Suprapubic skin (tissue), 4 donors: ENCODE data around the gene TCERG1L. TPM values are rescaled to one million over a fixed set of nuclear protein-coding genes. Genes with fewer than 3 reads are reported as not detected.
"Not testable (repeated sequence)": the region's sequence is repeated elsewhere in the genome, so short reads cannot be mapped to it uniquely, and the experiment has no call there.

ENCODE experiments used
- DNase-seq, 2 donors: peaks; one replicate each; pipeline ENCODE4 v3.0.0-alpha.2; 2019; ENCODE audit warnings: low spot score in 2 of 2
- H3K27ac ChIP-seq: fragments of 200-600 bp; sonication (generic); one replicate; pipeline ENCODE4 v1.5.1; 2019
- H3K27me3 ChIP-seq: fragments of 200-600 bp; sonication (generic); one replicate; pipeline ENCODE4 v1.5.1; 2019
- H3K36me3 ChIP-seq: fragments of 200-600 bp; sonication (generic); one replicate; pipeline ENCODE4 v1.5.1; 2019
- H3K4me1 ChIP-seq: fragments of 200-600 bp; sonication (generic); one replicate; pipeline ENCODE4 v1.5.1; 2019
- H3K4me3 ChIP-seq: fragments of 200-600 bp; sonication (generic); one replicate; pipeline ENCODE4 v1.5.1; 2019; ENCODE audit warnings: mild to moderate bottlenecking
- H3K9me3 ChIP-seq: fragments of 200-600 bp; sonication (generic); one replicate; pipeline ENCODE4 v1.5.1; 2019
- EP300 ChIP-seq: sonication (generic); formaldehyde crosslinking; IDR thresholded peaks from one replicate; pipeline ENCODE4 v1.6.1; 2017; ENCODE audit warnings: antibody characterized with exemption
- POLR2A ChIP-seq, 2 donors: fragments of 450-650 bp; IDR thresholded peaks; one replicate each; pipeline ENCODE4 v1.6.1; 2017; ENCODE audit warnings: antibody characterized with exemption in 2 of 2, mild to moderate bottlenecking in 2 of 2, moderate library complexity in 2 of 2
- POLR2AphosphoS5 ChIP-seq, 3 donors: sonication (generic); formaldehyde crosslinking; IDR thresholded peaks; one replicate each; pipeline ENCODE4 v1.6.1; 2017; ENCODE audit warnings: antibody characterized with exemption in 3 of 3
- WGBS: methylation state at CpG from one replicate; pipeline ENCODE4 v1.1.5; 2018; 5-methylcytosine and 5-hydroxymethylcytosine counted together
- total RNA-seq, 4 donors: library from RNA; depleted of rRNA; stranded (reverse); fragments of >200 nt; gene quantifications; one replicate each; pipeline ENCODE4 v1.1.0, GENCODE V29; 2016
- TF ChIP-seq, protein P1 (sequence below), 2 donors: fragments of 200-600 bp in 1 of 2; fragments of 450-650 bp in 1 of 2; sonication (generic) in 1 of 2; IDR thresholded peaks; one replicate each; pipeline ENCODE4 v1.5.1; 2016 to 2019; ENCODE audit warnings: antibody characterized with exemption in 2 of 2, mild to moderate bottlenecking in 1 of 2, moderate library complexity in 1 of 2

Gene TCERG1L
- total RNA-seq, 4 donors from 2014 or later = 0.32 to 1.0 (median 0.51) TPM

DNA sequence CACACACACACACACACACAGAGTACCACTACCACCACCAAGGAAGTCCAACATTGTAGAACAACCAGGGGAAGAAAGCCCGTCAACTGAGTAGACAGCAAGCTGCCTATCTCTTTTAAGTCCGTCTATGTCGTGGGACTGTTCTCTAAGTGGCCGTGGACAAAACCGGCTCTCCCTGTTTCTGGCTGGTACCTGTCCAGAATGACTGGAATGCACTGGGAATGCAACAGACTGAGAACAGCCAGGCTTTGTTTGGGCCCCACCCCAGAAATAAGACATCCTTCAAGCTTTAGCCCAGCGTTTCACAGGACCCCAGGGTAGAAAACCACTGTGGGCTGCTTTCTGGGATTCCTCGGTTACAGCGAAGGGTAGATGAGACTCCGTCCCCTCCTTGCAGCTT lies 203.6 kb downstream of the TCERG1L start:
- peaks cover 4% of the 10 kb centered on the region for H3K9me3 ChIP-seq
- H3K36me3 ChIP-seq = no peaks in the 10 kb centered on the region
- H3K4me3 ChIP-seq = no peak overlapping the region
- no peak for DNase-seq
- 80% methylated on average over 7 of the region's 9 CpGs for WGBS
- no peak overlapping the region for H3K27ac ChIP-seq
- H3K4me1 ChIP-seq = no peaks in the 10 kb centered on the region
- no peaks in the 10 kb centered on the region for H3K27me3 ChIP-seq
- no peak for TF ChIP-seq POLR2A (IDR thresholded peaks at IDR 0.05)
- TF ChIP-seq EP300 = no peak
- TF ChIP-seq, protein P1, sequence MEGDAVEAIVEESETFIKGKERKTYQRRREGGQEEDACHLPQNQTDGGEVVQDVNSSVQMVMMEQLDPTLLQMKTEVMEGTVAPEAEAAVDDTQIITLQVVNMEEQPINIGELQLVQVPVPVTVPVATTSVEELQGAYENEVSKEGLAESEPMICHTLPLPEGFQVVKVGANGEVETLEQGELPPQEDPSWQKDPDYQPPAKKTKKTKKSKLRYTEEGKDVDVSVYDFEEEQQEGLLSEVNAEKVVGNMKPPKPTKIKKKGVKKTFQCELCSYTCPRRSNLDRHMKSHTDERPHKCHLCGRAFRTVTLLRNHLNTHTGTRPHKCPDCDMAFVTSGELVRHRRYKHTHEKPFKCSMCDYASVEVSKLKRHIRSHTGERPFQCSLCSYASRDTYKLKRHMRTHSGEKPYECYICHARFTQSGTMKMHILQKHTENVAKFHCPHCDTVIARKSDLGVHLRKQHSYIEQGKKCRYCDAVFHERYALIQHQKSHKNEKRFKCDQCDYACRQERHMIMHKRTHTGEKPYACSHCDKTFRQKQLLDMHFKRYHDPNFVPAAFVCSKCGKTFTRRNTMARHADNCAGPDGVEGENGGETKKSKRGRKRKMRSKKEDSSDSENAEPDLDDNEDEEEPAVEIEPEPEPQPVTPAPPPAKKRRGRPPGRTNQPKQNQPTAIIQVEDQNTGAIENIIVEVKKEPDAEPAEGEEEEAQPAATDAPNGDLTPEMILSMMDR (IDR thresholded peaks at IDR 0.05) = no peak
- no peak for TF ChIP-seq POLR2AphosphoS5 (IDR thresholded peaks at IDR 0.05)

DNA sequence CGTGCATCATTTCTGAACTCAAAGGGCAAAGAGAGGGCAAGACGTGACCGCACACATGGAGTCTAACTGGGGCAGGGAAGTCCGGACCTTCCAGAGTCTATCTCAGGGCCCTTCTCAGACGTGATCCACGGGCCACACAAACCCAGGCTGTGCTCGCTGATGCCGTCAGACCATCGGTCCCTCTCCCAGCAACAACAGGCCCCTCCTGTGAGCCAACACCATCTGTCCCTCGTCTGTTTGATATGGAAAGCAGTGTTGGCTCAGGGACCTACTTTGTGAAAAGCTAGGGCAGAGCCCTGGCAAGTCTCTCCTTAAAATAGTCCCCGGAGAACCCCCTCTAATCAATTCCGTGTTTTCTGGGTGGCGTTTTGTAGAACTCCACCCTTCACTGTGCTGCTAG lies 208.8 kb downstream of the TCERG1L start:
- 68% methylated on average over 13 of the region's 13 CpGs for WGBS

DNA sequence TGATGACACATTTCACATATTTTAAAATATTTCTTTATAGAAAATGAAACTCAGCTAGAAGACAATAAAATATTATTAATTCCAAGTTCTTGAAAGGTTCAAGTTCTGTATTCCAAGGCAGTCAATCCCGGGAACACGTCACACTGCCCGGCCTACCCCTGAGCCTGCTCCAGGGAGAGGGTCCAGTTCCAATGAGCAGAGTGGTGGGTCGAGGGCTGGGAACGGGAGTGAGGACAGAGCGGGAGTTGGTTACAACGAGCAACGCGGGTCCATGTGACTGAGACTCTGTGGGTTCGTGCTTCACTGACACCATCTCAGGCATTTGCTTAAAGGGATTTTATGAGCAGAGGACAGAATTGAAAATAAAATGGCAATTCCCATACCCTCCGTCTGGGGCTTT lies 209.4 kb downstream of the TCERG1L start:
- DNase-seq = no peak
- Histone ChIP-seq H3K4me3 (no peak overlapping the region), H3K36me3 (no peaks in the 10 kb centered on the region), H3K27ac (no peak overlapping the region), H3K4me1 (no peaks in the 10 kb centered on the region), H3K9me3 (no peaks in the 10 kb centered on the region), H3K27me3 (no peaks in the 10 kb centered on the region)
- 89% methylated on average over 11 of the region's 11 CpGs for WGBS
- TF ChIP-seq EP300 (no peak), POLR2A (IDR thresholded peaks at IDR 0.05) (no peak), POLR2AphosphoS5 (IDR thresholded peaks at IDR 0.05) (no peak)
- TF ChIP-seq, protein P1 (IDR thresholded peaks at IDR 0.05) = no peak

More for the DNA sequence above, 208.8 kb downstream of the TCERG1L start:
- TF ChIP-seq EP300 (no peak), POLR2A (IDR thresholded peaks at IDR 0.05) (no peak), POLR2AphosphoS5 (IDR thresholded peaks at IDR 0.05) (no peak)
- TF ChIP-seq, protein P1 (IDR thresholded peaks at IDR 0.05) = no peak
- no peak overlapping the region for H3K27ac ChIP-seq
- DNase-seq = no peak
- no peaks in the 10 kb centered on the region for H3K36me3 ChIP-seq
- H3K4me1 ChIP-seq = no peaks in the 10 kb centered on the region
- no peaks in the 10 kb centered on the region for H3K27me3 ChIP-seq
- H3K4me3 ChIP-seq = no peak overlapping the region
- H3K9me3 ChIP-seq = peaks cover under 1% of the 10 kb centered on the region

DNA sequence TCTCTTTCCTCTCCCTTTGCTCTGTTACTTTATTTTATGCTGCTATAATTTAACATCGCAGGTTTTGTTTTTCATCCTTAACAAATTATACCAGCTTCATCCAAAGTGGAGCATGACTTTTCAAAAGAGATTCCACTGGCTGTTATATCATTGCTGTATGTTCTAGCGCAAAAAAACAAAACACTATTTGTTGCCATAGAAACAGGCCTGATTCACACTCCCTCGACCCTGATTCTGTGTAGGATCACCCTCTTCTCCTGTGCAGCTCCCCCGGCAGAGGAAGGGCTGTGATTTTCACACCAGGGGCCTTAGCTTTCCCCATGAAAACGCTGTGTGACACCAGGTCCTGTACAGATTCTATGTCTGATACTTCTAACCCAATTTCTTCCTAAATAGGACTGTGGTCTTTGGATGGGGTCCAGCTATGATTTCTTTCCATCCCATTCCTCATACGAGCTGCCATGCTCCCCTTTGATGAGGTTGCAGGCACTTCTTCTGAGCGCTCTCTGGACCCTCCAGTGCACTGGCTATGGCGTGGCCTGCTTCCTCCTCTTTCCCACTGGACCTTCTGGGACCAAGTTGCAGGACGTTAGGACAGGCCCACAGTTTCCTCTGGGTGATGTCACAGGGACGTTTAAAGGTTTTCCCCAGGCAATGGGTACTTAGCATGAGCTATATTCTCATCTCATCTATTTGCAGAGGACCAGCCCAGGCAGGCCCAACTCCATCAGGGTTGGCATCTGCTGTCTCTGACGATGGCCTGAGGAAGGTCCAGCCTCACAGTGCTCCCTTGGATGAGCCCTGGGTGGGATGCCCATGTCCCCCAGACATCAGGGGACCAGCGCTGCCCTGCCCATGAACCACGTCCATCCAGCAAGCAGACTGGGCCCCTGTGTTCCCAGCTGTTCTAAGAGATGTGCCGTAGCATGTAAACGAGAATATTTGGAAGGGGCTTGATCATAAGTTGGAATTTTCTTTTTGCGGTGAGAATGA lies 210.8 kb downstream of the TCERG1L start:
- not testable (repeated sequence) for H3K4me3 ChIP-seq, DNase-seq, H3K27ac ChIP-seq, H3K27me3 ChIP-seq, H3K36me3 ChIP-seq, H3K4me1 ChIP-seq, H3K9me3 ChIP-seq
- 73% methylated on average over 14 of the region's 16 CpGs for WGBS

DNA sequence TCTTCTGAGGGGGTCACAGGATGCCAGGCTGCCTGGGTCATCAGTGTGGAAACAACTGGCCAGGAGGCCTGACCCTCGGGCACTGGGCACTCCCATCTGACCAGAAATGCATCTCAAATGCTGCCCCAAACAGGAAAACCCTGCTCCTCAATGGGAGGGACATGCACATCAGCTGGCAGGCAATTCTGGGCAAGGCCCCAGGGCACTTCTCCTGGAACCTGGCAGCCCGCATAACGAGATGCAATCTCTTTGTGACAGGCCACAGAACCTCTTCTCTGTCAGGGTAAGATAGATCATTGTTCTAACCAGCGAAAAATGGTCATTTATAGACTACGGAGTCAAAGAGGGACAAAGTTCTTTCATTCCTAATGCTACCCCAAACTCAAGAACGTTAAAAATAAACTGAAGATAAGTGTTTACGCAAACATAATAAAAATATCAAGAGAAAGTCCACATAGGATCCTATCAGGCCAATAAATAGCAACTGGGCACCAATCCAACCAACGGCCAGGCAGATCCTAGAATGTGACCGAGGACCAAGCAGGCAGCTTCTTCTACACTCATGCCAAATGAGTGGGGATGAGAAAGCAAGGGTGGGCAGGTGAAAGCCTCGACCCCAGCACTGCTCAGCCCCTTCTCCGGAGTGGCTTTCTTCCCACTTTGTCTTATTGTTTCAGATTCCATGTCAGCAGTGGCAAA lies 212.3 kb downstream of the TCERG1L start:
- Histone ChIP-seq H3K4me3 (no peak overlapping the region), H3K36me3 (no peaks in the 10 kb centered on the region), H3K4me1 (peaks cover 9% of the 10 kb centered on the region), H3K27me3 (no peaks in the 10 kb centered on the region), H3K9me3 (no peaks in the 10 kb centered on the region), H3K27ac (no peak overlapping the region)
- WGBS = 62% methylated on average over 8 of the region's 11 CpGs
- TF ChIP-seq POLR2AphosphoS5 (IDR thresholded peaks at IDR 0.05) = no peak
- TF ChIP-seq, protein P1 (IDR thresholded peaks at IDR 0.05) = no peak
- TF ChIP-seq POLR2A (IDR thresholded peaks at IDR 0.05) = no peak
- TF ChIP-seq EP300 = no peak
- no peak for DNase-seq
